ENCODE data around the gene ARGLU1. TPM values are rescaled to one million over a fixed set of nuclear protein-coding genes. Genes with fewer than 3 reads are reported as not detected.

Gene ARGLU1
- total and polyA plus RNA-seq, 2 experiments from 2014 or later = 108 to 166 TPM

GRCh38 chr13:106523576-106523975 is 44.4 kb downstream of the ARGLU1 start:
- peaks cover 87% of the 10 kb centered on the region for H3K4me1 Mint-ChIP-seq
- peaks cover 91% of the 10 kb centered on the region for H3K79me2 ChIP-seq (replicated peaks; ENCODE audit: insufficient read depth)
- no peaks in the 10 kb centered on the region for H3K36me3 ChIP-seq (ENCODE audit: insufficient read depth)
- H2AFZ ChIP-seq = no peak overlapping the region
- ATAC-seq (no peak), DNase-seq (ENCODE audit: low spot score) (no peak)
- no peaks in the 10 kb centered on the region for H3K27me3 Mint-ChIP-seq (ENCODE audit: insufficient read depth, low read depth, poor library complexity)
- no peaks in the 10 kb centered on the region for H3F3A ChIP-seq (replicated peaks; ENCODE audit: low read depth)
- no peaks in the 10 kb centered on the region for H3K9me2 ChIP-seq (ENCODE audit: insufficient read depth)
- no peak for TF ChIP-seq CTCF (conservative IDR thresholded peaks at IDR 0.05; ENCODE audit: low read depth in 2 of 2)
- no peak for TF ChIP-seq EZH2 (IDR thresholded peaks at IDR 0.05; ENCODE audit: low read depth, unreplicated experiment)
- TF ChIP-seq REST (IDR thresholded peaks at IDR 0.05; ENCODE audit: unreplicated experiment) = no peak
- no peak for TF ChIP-seq STAT1 (IDR thresholded peaks at IDR 0.05; ENCODE audit: unreplicated experiment)
- TF ChIP-seq ZNF114 (CRISPR knock-in tag; IDR thresholded peaks at IDR 0.05) = no peak
- no peak for TF ChIP-seq CREB1 (CRISPR knock-in tag; IDR thresholded peaks at IDR 0.05; ENCODE audit: low read depth)
- no peak for TF ChIP-seq JUNB (IDR thresholded peaks at IDR 0.05; ENCODE audit: unreplicated experiment)
- no peak for TF ChIP-seq ZNF331 (CRISPR knock-in tag; IDR thresholded peaks at IDR 0.05; ENCODE audit: low read depth)
- TF ChIP-seq EZH2phosphoT487 (IDR thresholded peaks at IDR 0.05; ENCODE audit: unreplicated experiment) = no peak
- TF ChIP-seq NANOG (IDR thresholded peaks at IDR 0.05; ENCODE audit: borderline replicate concordance) = no peak
- no peak for TF ChIP-seq ZNF462 (CRISPR knock-in tag; IDR thresholded peaks at IDR 0.05)
- TF ChIP-seq POLR2AphosphoS5 (IDR thresholded peaks at IDR 0.05; ENCODE audit: low read depth) = no peak
- no peak for TF ChIP-seq ETS1 (IDR thresholded peaks at IDR 0.05)
- peaks cover 80% of the 10 kb centered on the region for H3K4me1 ChIP-seq (ENCODE audit: insufficient read depth)
- H3K4me3 ChIP-seq = no peak overlapping the region
- no peak overlapping the region for H3K27ac ChIP-seq (ENCODE audit: low read depth)
- H3K9me3 Mint-ChIP-seq = no peaks in the 10 kb centered on the region
- H3K27ac Mint-ChIP-seq = no peak overlapping the region
- H3K36me3 Mint-ChIP-seq (ENCODE audit: low read depth) = no peaks in the 10 kb centered on the region
- no peak overlapping the region for H3K4me2 ChIP-seq
- no peak overlapping the region for H3K4me3 Mint-ChIP-seq
- 0 out of 2 replicates have a peak, but pooled peaks cover 4% of the 10 kb centered on the region for H3K27me3 ChIP-seq (ENCODE audit: insufficient read depth)
- peaks cover 14% of the 10 kb centered on the region for H4K20me1 ChIP-seq (replicated peaks; ENCODE audit: insufficient read depth)

Measured in GM23338 (cell line).